ENCODE data around the gene JTB. TPM values are rescaled to one million over a fixed set of nuclear protein-coding genes. Genes with fewer than 3 reads are reported as not detected.
A peak's percentile ranks its signal among the peaks of the same experiment; 100 is the strongest.

JTB gene
- polyA plus RNA-seq, 3 donors: 150 to 391 (median 312) TPM

DNA sequence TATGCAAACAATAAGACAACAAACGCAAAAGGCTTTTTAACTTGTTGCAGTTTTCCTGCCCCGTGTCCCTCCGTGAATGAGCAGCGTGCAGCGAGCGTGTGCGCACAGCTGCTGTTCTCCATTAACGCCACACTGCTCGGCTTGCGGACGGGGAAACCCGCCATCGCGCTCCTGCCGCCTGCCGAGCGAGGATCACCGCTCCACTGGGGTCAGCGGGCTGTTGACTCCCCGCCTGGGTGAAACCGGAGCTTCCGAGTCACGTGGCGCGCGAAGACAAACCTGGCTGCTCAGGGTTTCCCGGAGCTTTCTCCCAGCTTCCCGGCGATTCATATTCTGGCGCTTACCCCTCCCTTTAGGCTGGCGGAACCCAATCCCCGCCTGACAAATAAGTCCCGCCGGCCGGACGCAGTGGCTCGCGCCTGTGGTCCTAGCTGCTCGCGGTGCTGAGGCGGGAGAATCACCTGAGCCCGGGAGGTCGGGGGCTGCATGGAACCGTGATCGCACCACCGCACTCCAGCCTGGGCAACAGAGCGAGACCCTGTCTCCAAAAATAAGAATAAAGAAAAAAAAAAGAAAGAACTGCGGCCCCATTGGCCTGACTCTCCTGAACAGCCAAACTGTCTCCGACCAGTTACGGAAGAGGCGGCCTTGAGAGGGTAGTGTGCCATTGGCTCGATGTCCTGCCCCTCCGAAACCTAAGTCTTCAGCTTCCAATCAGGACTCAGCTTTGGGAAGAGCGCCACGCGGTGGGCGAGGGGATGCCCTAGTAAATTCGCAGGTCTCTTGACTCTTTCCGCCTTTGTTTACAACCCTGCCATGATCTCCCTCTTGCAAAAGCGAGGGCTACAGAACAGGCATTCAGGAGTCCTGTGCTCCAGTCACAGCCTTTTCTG is 10.1 kb downstream of the JTB start, which contains the start of gene CREB3L4:
CREB3L4 (plus strand) TSS at position 796 of the 893 bp plus-strand sequence. CDS start 624 bp downstream, outside the sequence.
- Histone ChIP-seq H3K36me3 (replicated peaks in 1 of 2; ENCODE audit: control insufficient read depth in 1 of 2, insufficient read depth in 2 of 2, low read length in 2 of 2) (no peaks in the 10 kb centered on the region), H3K27me3 (ENCODE audit: control insufficient read depth in 2 of 2, insufficient read depth in 2 of 2, low read length in 2 of 2) (no peaks in the 10 kb centered on the region), H3K4me3 (replicated peaks in 1 of 3; ENCODE audit: low read depth in 2 of 3, low read length in 3 of 3) (peak within 1 kb of the TSS; percentile 67 to 91 (median 81)), H3K4me2 (replicated peaks; ENCODE audit: extremely low read depth, low read length, poor library complexity, severe bottlenecking) (peak within 1 kb of the TSS; percentile 92), H3K9ac (ENCODE audit: insufficient read depth, low read length, poor library complexity, severe bottlenecking) (peak within 1 kb of the TSS; percentile 71), H3K27ac (ENCODE audit: low read depth in 1 of 2, low read length in 2 of 2) (peak within 1 kb of the TSS; percentile 86 to 89), H4K20me1 (ENCODE audit: insufficient read depth, low read length) (peaks cover 2% of the 10 kb centered on the region), H3K79me2 (ENCODE audit: insufficient read depth, low read length) (peaks cover 49% of the 10 kb centered on the region), H3K4me1 (ENCODE audit: control insufficient read depth in 1 of 2, insufficient read depth in 2 of 2, low read length in 2 of 2) (peaks cover 42 to 50% of the 10 kb centered on the region in 2 donors), H2AFZ (ENCODE audit: insufficient read depth, low read depth, low read length, poor library complexity, severe bottlenecking) (peak within 1 kb of the TSS; percentile 96), H3K9me3 (replicated peaks in 1 of 2; ENCODE audit: control insufficient read depth in 1 of 2, insufficient read depth in 1 of 2, low read length in 2 of 2) (no peaks in the 10 kb centered on the region)
- DNase-seq: peak; percentile 90 to 94 (median 93)
- Mint-ChIP-seq H3K27ac (peak within 1 kb of the TSS; percentile 91 to 98 (median 97)), H3K4me3 (peak within 1 kb of the TSS; percentile 95 to 97), H3K36me3 (no peaks in the 10 kb centered on the region), H3K27me3 (ENCODE audit: low read depth in 3 of 3) (peaks cover 2 to 4% (median 2%) of the 10 kb centered on the region in 3 donors), H3K9me3 (no peaks in the 10 kb centered on the region), H3K4me1 (peaks cover 54% of the 10 kb centered on the region)
- intact Hi-C loops (cut with micrococcal nuclease): loop anchor here in 1 of 2 donors (1.0 kb wide), 1 partner anchor 10 kb away; no protein-coding TSS in a partner anchor
- TF ChIP-seq, protein P1, sequence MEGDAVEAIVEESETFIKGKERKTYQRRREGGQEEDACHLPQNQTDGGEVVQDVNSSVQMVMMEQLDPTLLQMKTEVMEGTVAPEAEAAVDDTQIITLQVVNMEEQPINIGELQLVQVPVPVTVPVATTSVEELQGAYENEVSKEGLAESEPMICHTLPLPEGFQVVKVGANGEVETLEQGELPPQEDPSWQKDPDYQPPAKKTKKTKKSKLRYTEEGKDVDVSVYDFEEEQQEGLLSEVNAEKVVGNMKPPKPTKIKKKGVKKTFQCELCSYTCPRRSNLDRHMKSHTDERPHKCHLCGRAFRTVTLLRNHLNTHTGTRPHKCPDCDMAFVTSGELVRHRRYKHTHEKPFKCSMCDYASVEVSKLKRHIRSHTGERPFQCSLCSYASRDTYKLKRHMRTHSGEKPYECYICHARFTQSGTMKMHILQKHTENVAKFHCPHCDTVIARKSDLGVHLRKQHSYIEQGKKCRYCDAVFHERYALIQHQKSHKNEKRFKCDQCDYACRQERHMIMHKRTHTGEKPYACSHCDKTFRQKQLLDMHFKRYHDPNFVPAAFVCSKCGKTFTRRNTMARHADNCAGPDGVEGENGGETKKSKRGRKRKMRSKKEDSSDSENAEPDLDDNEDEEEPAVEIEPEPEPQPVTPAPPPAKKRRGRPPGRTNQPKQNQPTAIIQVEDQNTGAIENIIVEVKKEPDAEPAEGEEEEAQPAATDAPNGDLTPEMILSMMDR (IDR thresholded peaks at IDR 0.05): peak; percentile 26
- under 1% methylated on average over 57 of the region's 60 CpGs for WGBS (ENCODE audit: insufficient coverage)

GRCh38 chr1:153963850-153964331 is 13.6 kb downstream of the JTB start:
- TF ChIP-seq, protein P1 (IDR thresholded peaks at IDR 0.05): no peak
- intact Hi-C loops (cut with micrococcal nuclease): loop anchor here in 1 of 2 donors (2.0 to 5.0 kb wide), 2 partner anchors 17 to 172 kb away; partner anchors contain the start of gene DENND4B
- no peak for DNase-seq
- WGBS (ENCODE audit: insufficient coverage): 0% methylated on average over 17 of the region's 22 CpGs
- peaks cover 0 to 2% (median 0%) of the 10 kb centered on the region in 7 donors for H3K9me3 Mint-ChIP-seq
- Histone ChIP-seq H3K27me3 (ENCODE audit: control insufficient read depth in 2 of 2, insufficient read depth in 2 of 2, low read length in 2 of 2) (no peaks in the 10 kb centered on the region), H3K4me1 (ENCODE audit: control insufficient read depth in 1 of 2, insufficient read depth in 2 of 2, low read length in 2 of 2) (peaks cover 66 to 80% of the 10 kb centered on the region in 2 donors), H4K20me1 (ENCODE audit: insufficient read depth, low read length) (peaks cover 13% of the 10 kb centered on the region), H3K4me3 (replicated peaks in 1 of 3; ENCODE audit: low read depth in 2 of 3, low read length in 3 of 3) (peak overlapping the region; percentile 53 to 91 (median 70)), H3K79me2 (ENCODE audit: insufficient read depth, low read length) (peaks cover 74% of the 10 kb centered on the region), H3K4me2 (replicated peaks; ENCODE audit: extremely low read depth, low read length, poor library complexity, severe bottlenecking) (peak overlapping the region; percentile 82), H2AFZ (ENCODE audit: insufficient read depth, low read depth, low read length, poor library complexity, severe bottlenecking) (peak overlapping the region; percentile 85), H3K9me3 (replicated peaks in 1 of 2; ENCODE audit: control insufficient read depth in 1 of 2, insufficient read depth in 1 of 2, low read length in 2 of 2) (no peaks in the 10 kb centered on the region), H3K27ac (ENCODE audit: low read depth in 1 of 2, low read length in 2 of 2) (peak overlapping the region; percentile 90 to 95), H3K36me3 (replicated peaks in 1 of 2; ENCODE audit: control insufficient read depth in 1 of 2, insufficient read depth in 2 of 2, low read length in 2 of 2) (peaks cover 10 to 27% of the 10 kb centered on the region in 2 donors), H3K9ac (ENCODE audit: insufficient read depth, low read length, poor library complexity, severe bottlenecking) (peak overlapping the region; percentile 74)
- H3K27ac Mint-ChIP-seq: peak overlapping the region; percentile 89 to 98 (median 94)
- H3K4me3 Mint-ChIP-seq: peak overlapping the region; percentile 79 to 91
- peaks cover 17 to 31% of the 10 kb centered on the region in 2 donors for H3K36me3 Mint-ChIP-seq
- H3K27me3 Mint-ChIP-seq (ENCODE audit: low read depth in 3 of 3): peaks cover 0 to 2% (median 0%) of the 10 kb centered on the region in 3 donors
- peaks cover 71% of the 10 kb centered on the region for H3K4me1 Mint-ChIP-seq
